Right renal pelvis (tissue), 4 donors: ENCODE data around the gene OBSCN. TPM values are rescaled to one million over a fixed set of nuclear protein-coding genes. Genes with fewer than 3 reads are reported as not detected.

Experiments
- DNase-seq, 4 donors: peaks; one replicate each; pipeline ENCODE4 v3.0.0-alpha.2; 2013; ENCODE audit warnings: low read depth in 4 of 4, low spot score in 3 of 4, missing footprints in 1 of 4
- polyA plus RNA-seq, 4 donors: library from polyadenylated mRNA; unstranded; fragments of 120-200 nt; gene quantifications; one replicate each; pipeline ENCODE4 v1.2.1, GENCODE V29; 2013; ENCODE audit not compliant: insufficient read length in 4 of 4

OBSCN gene
- polyA plus RNA-seq, 4 donors = 24.6 to 31.8 (median 28.1) TPM

DNA sequence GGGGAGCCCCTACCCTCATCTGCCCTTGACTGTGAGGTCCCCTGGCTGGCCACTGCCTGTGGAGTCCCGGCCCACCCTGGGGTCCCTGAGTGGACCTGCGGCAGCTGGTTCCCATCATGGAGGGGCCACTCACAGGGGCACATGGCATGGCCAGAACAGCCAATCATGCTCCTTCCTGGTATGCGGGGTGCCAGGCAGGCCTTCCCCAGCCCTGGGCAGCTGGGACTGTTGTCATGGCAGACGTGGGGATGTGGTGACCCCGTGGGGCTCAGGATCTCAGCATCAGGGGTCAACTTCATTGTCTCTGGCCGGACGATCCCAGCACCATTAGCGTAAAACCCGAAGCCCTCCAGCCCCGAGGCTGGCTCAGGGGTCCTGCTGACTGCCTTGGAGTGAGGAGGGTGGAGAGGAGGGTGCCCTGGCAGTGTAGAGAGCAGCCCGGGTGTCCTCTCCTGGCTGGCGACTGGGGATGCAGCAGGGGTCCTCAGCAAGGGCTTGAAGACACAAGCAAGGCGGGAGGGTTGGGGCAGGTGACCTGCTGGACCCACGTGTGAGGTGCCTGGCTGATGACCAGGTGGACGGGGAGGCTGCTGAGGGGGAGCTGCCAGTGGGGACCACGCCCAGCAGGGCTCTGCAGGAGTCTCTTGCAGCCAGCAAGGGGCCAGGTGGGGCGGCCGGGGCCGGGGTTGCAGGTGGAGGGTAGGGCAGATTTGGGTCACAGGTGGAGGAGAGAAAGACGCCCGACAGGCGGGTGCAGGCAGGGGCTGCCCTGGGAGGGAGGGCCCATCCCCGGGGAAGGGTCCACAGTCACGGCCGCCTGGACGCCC lies 153.7 kb downstream of the OBSCN start:
- DNase-seq = no peak

DNA sequence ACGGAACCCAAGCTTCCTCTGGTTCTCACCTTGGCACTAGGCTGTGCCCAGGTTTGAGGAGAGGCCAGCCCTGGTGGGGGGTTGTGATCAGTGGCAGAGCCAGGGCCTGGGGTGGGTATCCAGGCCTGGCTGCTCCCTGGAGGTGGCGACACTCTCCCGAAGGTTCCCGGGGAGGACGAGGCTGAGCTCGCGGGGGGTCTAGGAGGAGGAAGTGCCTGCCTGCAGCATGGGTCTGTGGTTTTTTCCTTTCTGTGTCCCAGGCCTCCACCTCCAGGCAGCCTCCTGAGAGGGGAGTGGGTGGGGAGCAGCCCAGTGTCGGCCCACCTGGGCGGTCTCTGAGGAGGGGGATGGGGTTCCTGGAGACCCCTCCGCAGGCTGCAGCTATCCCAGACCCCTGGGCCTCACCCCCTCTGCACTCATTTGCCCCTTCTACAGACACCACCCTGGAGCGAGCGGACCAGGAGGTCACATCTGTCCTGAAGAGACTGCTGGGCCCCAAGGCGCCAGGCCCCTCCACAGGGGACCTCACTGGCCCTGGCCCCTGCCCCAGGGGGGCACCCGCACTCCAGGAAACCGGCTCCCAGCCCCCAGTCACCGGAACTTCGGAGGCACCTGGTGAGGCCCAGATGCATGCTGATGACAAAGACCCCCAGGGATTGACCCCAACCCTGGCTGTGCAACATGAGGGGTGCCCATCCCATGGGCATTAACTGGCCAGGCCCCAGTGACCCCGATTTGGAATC lies 154.5 kb downstream of the OBSCN start:
- no peak for DNase-seq

GRCh38 chr1:228362884-228363450 lies 155.1 kb downstream of the OBSCN start:
- no peak for DNase-seq

DNA sequence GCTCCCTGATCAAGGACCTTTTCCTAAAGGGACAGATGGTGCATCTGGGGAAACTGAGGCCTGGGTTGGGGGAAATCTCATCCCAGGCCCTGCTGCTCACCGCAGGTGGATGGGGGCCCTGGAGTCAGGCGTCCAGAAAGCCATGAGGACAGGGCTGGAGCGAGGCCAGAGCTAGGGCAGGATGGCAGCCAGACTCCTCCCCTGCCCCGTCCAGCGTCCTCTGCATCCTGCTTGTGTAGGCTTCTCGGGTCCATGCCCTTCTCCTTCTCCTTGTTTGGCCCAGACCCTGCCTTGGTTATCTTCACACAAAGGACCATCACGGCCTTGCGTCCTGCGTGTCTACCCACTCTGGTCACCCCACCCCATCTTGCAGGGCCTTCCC lies 155.8 kb downstream of the OBSCN start:
- DNase-seq = no peak

- no peak for DNase-seq
These were observed 156.3 kb downstream of the OBSCN start for GRCh38 chr1:228364068-228364705.

- no peak for DNase-seq
These were observed 156.9 kb downstream of the OBSCN start for GRCh38 chr1:228364706-228365213.

DNA sequence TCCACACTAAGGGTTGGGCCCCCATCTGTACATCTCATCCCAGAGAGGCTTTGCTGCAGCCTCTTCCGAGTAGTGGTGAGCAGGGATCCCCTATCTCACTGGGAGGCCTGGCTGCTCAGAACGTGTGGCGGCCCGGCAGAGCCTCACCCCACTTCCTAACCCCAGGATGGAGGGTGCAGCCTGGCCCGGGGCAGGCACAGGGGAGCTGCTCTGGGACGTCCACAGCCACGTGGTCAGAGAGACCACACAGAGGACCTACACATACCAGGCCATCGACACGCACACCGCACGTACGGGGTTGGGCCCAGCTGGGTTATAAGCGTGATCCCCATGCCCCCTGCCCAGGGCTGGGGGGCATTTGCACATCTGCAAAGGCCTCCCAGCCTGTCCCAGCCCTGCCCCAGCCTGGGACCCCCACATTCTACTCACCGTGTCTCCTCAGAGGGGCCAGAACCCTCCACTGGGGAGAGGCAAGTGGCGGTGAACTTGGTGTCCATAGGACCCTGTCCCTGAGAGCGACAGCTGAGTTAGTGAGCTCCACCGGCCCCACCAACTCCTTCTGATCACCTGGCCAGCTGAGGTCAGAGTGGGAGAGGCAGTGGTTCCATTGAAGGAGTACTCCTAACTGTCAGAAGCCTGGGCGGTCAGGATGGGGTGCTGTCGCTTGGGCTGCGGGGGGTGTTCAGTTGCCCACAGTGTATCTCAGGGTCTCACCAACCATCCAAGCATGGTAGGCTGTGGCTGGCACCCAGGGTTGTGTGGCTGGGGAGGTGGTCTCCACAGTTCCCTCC lies 157.6 kb downstream of the OBSCN start:
- no peak for DNase-seq

DNA sequence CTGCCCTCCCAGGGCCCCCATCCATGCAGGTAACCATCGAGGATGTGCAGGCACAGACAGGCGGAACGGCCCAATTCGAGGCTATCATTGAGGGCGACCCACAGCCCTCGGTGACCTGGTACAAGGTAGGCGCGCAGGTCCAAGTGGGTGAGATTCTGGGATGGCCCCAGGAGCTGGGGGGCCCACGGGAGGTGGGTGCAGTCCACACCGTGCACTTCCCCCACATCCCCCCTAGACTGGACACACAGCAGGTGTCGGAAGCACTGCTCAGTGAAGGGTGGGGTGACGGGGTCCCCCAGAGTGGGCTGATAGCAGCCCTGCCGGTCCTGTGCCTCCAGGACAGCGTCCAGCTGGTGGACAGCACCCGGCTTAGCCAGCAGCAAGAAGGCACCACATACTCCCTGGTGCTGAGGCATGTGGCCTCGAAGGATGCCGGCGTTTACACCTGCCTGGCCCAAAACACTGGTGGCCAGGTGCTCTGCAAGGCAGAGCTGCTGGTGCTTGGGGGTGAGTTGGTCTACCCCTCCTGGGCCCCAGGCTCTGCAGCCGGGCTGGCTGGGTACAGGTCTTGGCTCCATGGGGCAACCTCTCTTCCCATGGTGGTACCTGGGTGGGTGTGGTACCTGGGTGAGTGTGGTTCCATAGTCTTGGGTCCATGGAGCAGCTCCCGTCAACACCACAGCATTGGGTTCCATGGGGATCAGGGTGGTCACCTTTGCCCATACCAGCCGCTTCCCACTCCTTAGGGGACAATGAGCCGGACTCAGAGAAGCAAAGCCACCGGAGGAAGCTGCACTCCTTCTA lies 158.4 kb downstream of the OBSCN start:
- DNase-seq = no peak

DNA sequence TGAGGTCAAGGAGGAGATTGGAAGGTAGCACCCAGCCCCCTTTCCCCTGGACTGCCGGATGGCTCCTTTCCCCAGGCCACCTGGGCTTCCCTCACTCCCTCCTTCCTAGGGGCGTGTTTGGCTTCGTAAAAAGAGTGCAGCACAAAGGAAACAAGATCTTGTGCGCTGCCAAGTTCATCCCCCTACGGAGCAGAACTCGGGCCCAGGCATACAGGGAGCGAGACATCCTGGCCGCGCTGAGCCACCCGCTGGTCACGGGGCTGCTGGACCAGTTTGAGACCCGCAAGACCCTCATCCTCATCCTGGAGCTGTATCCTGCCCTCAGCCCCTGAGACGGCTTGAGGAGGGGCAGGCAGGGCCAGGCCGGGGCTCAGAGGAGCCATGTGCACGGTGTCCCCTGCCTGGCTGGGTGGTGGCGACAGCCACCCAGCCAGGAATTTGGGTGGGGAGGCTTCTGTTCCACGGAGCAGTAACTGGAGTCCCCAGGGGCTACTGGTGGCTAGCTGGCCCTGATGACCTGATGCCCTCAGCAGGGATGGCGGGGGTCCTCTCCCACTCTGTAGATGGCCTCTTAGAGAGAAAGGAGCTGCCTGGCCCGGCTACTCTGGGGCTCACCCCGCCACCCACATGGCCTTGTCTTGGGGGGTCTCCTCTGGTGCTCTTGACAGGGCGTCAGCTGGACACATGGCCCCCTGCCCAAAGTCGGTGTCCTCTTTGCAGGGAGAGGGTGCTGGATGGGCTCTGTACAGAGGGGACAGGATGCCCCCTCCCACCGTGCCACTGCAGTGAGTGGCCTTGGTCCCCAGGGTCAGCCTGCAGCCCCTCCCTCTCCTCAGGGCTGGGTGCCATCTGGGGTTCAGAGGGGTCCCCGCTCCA lies 159.3 kb downstream of the OBSCN start:
- no peak for DNase-seq

DNA sequence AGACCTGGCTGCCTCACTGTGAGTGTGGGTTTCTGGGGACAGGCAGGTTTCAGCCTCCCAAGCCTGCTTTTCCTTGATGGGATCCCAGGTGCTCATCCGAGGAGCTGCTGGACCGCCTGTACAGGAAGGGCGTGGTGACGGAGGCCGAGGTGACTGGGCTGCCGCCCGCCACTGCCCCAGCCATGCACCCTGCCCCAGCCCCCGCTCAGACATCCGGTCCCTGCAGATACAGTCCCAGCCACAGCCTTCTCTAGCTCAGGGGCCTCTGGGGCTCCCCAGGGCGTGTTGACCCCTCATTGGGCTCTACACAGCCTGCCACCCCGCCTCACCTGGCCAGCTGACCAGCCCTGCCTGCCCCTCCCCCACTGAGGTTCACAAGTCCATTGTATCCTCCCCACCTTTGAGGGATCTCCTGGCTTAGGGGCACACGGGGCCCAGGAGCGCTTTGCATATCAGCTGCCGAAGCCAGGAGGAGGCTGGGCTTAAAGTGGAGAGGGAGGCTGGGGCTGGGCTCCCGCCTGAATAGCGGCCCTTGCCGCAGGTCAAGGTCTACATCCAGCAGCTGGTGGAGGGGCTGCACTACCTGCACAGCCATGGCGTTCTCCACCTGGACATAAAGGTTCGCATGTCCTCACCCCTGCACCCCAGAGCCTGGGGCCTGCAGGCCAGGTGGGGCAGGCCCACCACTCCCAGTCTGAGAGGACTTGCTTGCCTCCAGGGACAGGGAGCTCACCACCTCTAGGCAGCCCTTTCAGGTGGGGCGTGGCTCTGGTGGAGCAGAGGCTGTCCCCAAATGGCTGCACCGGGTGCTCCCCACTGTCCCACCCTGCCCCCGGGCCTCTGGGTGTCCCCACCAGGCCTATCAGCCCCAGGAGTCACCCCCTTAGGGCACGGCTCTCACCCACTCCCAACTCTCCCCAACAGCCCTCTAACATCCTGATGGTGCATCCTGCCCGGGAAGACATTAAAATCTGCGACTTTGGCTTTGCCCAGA lies 160.3 kb downstream of the OBSCN start:
- no peak for DNase-seq

- DNase-seq = no peak
These were observed 161.2 kb downstream of the OBSCN start for GRCh38 chr1:228368801-228369607.

GRCh38 chr1:228369608-228370438 lies 162.0 kb downstream of the OBSCN start:
- DNase-seq = no peak

DNA sequence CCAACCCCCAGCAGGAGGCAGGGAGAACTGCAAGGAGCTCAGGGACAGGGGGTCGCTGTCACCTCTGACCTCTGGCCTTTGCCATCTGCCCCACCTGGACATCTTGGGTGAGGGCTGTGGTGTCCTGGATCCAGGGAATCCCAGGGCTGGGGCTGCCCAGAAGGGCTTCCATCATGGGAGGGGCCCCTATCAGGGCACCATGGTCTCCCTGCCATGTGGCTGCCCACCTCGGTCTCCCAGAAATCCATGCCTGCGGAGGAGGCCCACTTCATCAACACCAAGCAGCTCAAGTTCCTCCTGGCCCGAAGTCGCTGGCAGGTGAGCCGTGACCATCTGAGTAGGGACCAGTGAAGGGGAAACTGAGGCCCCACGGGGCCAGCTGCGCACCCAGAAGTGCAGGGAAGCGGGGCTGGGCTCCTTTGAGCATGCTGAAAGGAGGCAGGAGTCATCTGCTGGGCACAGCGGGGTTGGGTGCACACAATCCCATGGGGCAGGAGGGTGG lies 162.6 kb downstream of the OBSCN start:
- no peak for DNase-seq

DNA sequence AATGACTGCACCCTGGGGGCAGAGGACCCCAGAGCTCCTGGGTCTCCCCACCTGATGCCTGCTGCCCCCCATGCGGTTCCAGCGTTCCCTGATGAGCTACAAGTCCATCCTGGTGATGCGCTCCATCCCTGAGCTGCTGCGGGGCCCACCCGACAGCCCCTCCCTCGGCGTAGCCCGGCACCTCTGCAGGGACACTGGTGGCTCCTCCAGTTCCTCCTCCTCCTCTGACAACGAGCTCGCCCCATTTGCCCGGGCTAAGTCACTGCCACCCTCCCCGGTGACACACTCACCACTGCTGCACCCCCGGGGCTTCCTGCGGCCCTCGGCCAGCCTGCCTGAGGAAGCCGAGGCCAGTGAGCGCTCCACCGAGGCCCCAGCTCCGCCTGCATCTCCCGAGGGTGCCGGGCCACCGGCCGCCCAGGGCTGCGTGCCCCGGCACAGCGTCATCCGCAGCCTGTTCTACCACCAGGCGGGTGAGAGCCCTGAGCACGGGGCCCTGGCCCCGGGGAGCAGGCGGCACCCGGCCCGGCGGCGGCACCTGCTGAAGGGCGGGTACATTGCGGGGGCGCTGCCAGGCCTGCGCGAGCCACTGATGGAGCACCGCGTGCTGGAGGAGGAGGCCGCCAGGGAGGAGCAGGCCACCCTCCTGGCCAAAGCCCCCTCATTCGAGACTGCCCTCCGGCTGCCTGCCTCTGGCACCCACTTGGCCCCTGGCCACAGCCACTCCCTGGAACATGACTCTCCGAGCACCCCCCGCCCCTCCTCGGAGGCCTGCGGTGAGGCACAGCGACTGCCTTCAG lies 163.3 kb downstream of the OBSCN start:
- no peak for DNase-seq
